BE2C (cell line): ENCODE data around the gene RAB23. TPM values are rescaled to one million over a fixed set of nuclear protein-coding genes. Genes with fewer than 3 reads are reported as not detected.

Experiments
- DNase-seq: peaks from one replicate; pipeline ENCODE4 v3.0.0-alpha.2; 2020
- H3K27me3 ChIP-seq: fragments of 250-450 bp; sonication (Bioruptor Pico); 2 replicates; pipeline ENCODE4 v1.5.1; 2020; ENCODE audit warnings: mild to moderate bottlenecking
- H3K36me3 ChIP-seq: fragments of 250-450 bp; sonication (Bioruptor Pico); 2 replicates; pipeline ENCODE4 v1.5.1; 2020; ENCODE audit warnings: mild to moderate bottlenecking
- H3K4me1 ChIP-seq: fragments of 250-450 bp; sonication (Bioruptor Pico); 2 replicates; pipeline ENCODE4 v1.5.1; 2020
- H3K4me3 ChIP-seq: 2 replicates; pipeline ENCODE4 v1.5.1; 2011; ENCODE audit warnings: low read depth, low read length
- H3K9me3 ChIP-seq: fragments of 250-450 bp; sonication (Bioruptor Pico); 2 replicates; pipeline ENCODE4 v1.5.1; 2020
- polyA plus RNA-seq: library from polyadenylated mRNA; unstranded; fragments of >200 nt; gene quantifications from one replicate; pipeline ENCODE4 v1.2.1, GENCODE V29; 2012; ENCODE audit warnings: low read depth, missing spikeins; ENCODE audit not compliant: insufficient read length, insufficient read depth
- TF ChIP-seq, protein P1 (sequence below): IDR thresholded peaks from 2 replicates; pipeline ENCODE4 v1.5.1; 2012; ENCODE audit warnings: mild to moderate bottlenecking, low read depth, low read length

RAB23 gene
- 2.5 TPM for polyA plus RNA-seq

DNA sequence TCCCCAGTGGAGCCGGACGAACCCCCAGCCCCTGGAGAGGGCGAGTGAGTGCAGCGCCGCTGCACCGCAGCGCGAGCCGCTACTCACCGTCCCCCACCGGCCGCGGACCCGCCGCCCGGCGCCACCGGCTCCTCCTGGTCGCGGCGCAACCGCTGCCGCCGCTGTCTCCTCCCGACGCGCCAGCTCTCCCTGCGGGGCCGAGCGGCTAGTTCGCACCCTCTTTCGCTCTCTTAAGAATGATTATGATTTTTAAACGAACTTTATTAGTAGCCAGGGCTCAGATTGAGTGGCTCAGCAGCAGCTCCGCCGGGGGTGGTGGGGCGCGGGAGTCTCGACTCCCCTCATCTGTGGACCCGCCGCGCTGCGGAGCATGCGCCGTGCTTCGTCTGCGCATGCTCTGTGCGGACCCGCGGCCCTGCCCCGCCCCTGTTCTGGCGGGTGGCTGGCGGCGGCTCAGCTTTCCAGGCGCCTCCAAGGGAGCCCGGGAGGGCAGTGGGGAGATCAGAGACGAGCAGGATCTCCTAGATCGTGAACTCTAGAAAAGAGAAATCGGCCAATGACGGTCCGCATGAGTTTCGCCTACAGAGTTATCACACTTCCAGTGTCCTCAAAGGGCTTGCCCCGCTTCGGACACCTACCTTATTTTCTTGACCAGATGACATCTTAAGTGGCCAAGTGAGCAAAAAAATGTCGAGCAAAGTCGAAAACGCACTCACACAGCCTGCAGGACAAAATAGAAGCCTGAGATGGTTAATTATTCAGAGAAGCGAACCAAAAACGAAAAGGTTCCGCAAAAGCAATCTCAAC, at the start of gene RAB23:
TSS of gene RAB23 (minus strand) at position 372 of the 807 bp plus-strand sequence. CDS start 11,927 bp downstream, outside the sequence.
- DNase-seq, result peak; percentile 88
- H3K4me3 ChIP-seq, result peak within 1 kb of the TSS; percentile 89
- peaks cover 3% of the 10 kb centered on the region; the same call in 1 of the 2 replicates for H3K4me1 ChIP-seq

DNA sequence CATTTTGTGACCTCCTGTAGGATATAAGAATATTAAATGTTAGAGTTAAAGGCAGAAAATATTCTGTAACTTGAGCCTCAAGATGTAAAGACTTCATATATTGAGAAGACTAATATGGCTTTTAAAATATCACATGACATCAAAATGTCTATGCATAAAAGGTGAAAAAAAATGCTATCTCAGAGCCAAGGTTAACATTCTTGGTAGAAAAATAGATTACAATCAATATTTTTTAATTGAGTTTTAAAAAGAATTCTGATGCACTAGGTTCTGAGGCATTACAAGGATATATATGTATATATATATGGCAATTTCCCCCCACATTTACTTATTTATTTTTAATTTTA, 46.2 kb upstream of the RAB23 start:
- TF ChIP-seq, protein P1, sequence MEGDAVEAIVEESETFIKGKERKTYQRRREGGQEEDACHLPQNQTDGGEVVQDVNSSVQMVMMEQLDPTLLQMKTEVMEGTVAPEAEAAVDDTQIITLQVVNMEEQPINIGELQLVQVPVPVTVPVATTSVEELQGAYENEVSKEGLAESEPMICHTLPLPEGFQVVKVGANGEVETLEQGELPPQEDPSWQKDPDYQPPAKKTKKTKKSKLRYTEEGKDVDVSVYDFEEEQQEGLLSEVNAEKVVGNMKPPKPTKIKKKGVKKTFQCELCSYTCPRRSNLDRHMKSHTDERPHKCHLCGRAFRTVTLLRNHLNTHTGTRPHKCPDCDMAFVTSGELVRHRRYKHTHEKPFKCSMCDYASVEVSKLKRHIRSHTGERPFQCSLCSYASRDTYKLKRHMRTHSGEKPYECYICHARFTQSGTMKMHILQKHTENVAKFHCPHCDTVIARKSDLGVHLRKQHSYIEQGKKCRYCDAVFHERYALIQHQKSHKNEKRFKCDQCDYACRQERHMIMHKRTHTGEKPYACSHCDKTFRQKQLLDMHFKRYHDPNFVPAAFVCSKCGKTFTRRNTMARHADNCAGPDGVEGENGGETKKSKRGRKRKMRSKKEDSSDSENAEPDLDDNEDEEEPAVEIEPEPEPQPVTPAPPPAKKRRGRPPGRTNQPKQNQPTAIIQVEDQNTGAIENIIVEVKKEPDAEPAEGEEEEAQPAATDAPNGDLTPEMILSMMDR, result no peak
- Histone ChIP-seq H3K4me3 (no peak overlapping the region), H3K9me3 (no peaks in the 10 kb centered on the region), H3K4me1 (peaks cover 2% of the 10 kb centered on the region; the same call in 1 of the 2 replicates), H3K27me3 (no peaks in the 10 kb centered on the region), H3K36me3 (no peaks in the 10 kb centered on the region)
- DNase-seq, result no peak

More for the DNA sequence above, at the start of gene RAB23:
- H3K27me3 ChIP-seq, result no peaks in the 10 kb centered on the region
- TF ChIP-seq, protein P1, result no peak
- no peaks in the 10 kb centered on the region for H3K9me3 ChIP-seq
- no peaks in the 10 kb centered on the region for H3K36me3 ChIP-seq

DNA sequence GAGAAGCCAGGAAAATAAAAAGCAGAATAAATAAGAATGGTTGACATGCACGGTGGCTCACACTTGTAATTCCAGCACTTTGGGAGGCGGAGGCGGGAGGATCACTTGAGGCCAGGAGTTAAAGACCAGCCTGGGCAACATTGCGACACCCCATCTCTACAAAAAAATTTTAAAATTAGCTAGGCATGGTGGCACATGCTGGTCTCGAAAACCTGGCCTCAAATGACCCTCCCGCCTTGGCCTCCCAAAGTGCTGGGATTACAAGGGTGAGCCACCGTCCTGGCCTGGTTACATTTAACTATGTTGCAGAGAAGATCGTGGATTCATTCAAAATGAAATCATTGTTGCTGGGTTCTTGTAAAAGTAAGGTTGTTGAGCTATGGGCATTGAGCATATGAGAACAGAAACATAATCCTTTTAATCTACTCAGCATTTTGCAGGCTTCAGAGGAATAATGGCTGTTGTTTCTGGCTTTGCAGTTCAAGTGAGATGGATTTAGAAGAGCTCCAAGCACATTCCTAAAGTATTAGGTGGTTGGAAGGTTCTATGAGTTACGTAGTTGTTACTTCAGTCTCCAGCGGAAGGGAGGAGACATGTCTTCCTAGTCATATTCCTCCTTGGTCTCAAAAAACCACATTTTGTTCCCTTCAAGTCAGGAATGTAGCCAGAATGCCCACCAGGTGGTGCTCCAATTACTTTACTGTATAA, 45.6 kb upstream of the RAB23 start:
- Histone ChIP-seq H3K4me3 (no peak overlapping the region), H3K36me3 (no peaks in the 10 kb centered on the region), H3K4me1 (peaks cover 3% of the 10 kb centered on the region; the same call in 1 of the 2 replicates), H3K9me3 (no peaks in the 10 kb centered on the region), H3K27me3 (no peaks in the 10 kb centered on the region)
- TF ChIP-seq, protein P1, result peak; percentile 62
- DNase-seq, result peak; percentile 41

DNA sequence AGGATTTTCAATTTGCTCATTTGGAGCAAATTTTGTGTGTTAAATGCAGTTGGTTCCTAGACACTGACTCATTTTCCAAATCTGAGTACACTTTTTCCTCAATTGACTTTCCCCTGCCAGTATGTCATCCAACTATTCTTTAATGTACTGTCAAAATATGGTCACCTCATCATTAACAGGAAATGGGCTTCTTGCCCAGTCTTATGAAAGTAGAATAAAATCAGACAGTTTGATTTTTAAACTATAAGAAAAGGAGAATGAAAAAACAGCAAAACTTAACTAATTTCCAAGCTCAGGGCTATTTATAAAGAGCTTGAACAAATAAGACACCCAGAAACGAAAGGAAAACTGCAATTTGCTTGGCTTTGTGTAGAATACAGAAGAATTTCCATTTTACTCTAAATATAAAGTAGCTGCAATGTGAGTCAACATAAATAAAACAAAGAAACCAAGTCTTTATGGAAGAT, 43.7 kb upstream of the RAB23 start:
- peaks cover 3% of the 10 kb centered on the region; the same call in 1 of the 2 replicates for H3K4me1 ChIP-seq
- no peak overlapping the region for H3K4me3 ChIP-seq
- no peak for DNase-seq
- H3K9me3 ChIP-seq, result no peaks in the 10 kb centered on the region
- no peaks in the 10 kb centered on the region for H3K36me3 ChIP-seq
- TF ChIP-seq, protein P1, result no peak
- no peaks in the 10 kb centered on the region for H3K27me3 ChIP-seq

DNA sequence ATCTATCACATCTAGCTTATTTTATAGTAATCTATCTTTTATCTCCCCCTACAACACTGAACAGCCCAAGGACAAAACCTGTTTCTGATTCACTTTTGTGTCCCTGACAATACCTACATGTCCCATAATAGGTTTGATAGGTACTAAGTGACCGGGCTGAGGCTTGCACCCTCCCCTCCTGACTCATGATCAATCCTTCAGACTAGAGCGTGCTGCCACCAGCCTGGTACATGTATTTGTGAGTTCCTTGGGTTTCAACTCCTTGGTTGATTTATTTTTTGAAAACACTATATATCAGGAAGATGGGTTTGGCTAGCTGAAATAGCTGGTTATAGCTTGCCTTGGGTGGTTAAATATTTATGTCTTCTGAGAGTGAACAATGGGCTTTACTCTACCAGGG, 41.6 kb upstream of the RAB23 start:
- Histone ChIP-seq H3K4me3 (no peak overlapping the region), H3K27me3 (no peaks in the 10 kb centered on the region), H3K4me1 (peaks cover 3% of the 10 kb centered on the region; the same call in 1 of the 2 replicates), H3K36me3 (no peaks in the 10 kb centered on the region), H3K9me3 (no peaks in the 10 kb centered on the region)
- DNase-seq, result no peak
- TF ChIP-seq, protein P1, result no peak
